Stimulated activated naive CD4-positive, alpha-beta T cell (primary cell): ENCODE data around the gene GRIK1.
A peak's percentile ranks its signal among the peaks of the same experiment; 100 is the strongest.

Experiments used
- DNase-seq, 6 experiments: peaks; one replicate each; lab custom pipeline; 2025; lab: John Stamatoyannopoulos, UW

GRIK1 gene

GRCh38 chr21:29534448-29534847 lies 405.3 kb downstream of the GRIK1 start:
- no peak for DNase-seq

DNA sequence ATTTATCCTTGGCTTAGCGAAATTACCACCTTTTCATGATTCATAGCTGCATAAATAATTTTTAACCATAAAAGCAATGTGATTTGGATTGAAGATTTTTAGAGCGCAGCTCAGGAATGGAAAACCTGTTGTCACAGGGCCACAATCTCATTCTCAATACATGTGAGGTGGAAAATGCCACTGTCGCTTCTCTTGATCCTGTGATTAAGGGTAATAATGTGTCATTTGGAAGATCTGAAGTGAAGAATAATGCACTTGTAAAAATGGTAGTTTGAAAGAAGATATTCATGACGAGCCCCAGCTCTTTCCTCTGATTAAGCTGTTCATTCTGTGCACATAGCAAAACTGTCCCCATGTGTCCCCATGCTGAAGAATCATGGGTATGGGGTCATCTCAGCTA lies 410.7 kb downstream of the GRIK1 start:
- DNase-seq: no peak

DNA sequence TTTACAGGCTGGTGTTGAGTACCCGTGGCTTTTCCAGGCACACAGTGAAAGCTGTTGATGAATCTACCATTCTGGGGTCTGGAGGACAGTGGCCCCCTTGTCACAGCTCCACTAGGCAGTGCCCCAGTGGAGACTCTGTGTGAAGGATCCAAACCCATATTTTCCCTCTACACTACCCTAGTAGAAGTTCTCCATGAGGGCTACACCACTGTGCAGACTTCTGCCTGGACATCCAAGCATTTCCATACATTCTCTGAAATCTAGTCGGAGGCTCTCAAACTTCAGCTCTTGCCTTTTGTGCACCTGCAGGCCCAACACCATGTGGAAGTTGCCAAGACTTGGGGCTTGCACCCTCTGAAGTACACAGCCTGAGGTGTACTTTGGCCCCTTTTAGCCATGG lies 413.3 kb downstream of the GRIK1 start:
- no peak for DNase-seq

- no peak for DNase-seq
Measured at GRCh38 chr21:29524055-29524454, 415.7 kb downstream of the GRIK1 start.

DNA sequence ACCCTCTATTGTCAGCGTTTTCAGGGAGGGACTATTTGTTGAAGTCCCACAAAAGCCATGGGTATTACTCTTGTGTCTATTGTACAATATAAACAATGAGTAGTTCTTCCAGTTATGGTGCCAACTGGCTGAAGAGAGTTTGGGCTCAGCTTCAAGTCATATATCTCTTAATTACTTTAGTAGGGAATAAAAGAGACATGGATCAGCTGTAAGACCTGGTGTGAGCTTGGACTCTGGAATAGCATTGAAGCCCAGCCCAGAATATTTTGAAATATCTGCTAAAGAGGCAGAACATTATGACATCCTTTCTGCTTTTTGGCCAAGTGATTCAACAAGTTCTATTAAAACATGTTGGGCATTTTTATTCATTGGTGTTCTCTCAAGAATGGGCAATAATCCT lies 416.1 kb downstream of the GRIK1 start:
- no peak for DNase-seq

DNA sequence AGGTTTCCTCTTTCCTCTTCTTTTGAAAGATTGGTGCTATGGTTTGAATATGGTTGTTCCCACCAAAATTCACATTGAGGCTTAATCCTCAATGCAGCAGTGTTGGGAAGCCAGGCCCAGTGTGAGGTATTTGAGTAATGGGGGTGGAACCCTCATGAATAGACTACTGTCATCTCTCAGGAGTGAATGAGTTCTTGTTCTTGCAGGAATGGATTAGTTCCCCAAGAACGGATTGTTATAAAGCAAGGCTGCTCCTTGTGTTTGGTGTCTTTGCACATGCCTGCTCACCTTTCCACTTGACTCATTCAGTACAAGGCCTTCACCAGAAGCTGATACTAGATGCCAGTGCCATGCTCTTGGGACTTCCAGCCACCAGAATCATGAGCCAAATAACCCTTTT lies 417.9 kb downstream of the GRIK1 start:
- no peak for DNase-seq

DNA sequence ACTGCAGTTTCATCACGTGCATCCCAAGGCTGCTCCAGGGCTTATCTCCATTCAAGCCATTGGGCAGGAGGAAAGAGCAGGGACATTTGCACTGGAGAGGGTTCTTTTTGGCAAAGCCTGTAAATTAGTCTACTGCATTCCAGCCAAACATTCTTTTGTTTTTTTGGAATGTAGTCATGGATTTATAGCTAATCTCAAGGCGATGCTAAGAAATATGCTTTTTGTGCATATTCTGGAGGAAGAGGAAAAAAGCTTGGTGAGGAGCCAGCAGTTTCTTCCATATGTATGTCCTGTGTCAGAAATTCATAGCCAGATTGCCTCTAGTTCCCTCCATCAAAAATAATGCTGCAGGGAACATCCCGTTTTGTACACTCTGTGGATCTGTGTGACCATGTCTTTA lies 419.6 kb downstream of the GRIK1 start:
- DNase-seq: no peak

DNA sequence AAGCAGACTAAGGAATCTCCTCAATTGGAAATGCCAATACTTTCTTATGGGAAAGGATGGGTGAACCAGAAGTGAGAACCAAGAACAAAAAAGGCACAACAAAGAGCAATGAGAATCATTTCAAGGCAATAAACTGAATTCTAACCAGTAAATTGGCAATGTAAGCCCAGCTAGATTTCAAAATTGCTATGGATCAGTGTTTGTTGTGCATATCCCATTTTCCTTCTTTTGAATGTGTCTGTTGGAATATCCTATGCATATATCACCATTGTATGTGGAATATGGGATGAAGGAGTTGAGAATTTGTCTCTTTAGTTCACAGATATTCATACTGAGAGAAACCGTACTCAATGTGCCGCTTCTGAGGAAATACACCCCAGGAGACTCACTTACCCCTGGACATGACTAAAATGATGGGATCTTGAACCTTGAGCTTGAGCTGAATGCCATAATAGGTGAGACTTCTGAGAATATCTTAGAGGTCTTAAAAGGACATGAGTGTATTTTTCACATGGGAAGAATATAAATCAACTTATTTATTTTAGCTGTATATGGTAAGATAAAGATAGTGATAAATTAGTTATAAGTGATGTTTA lies 425.0 kb downstream of the GRIK1 start:
- DNase-seq: no peak

- no peak for DNase-seq
Measured at GRCh38 chr21:29513535-29513934, 426.3 kb downstream of the GRIK1 start.

GRCh38 chr21:29511096-29511495 lies 428.7 kb downstream of the GRIK1 start:
- no peak for DNase-seq

- DNase-seq: no peak
Measured at GRCh38 chr21:29509121-29509520, 430.7 kb downstream of the GRIK1 start.

DNA sequence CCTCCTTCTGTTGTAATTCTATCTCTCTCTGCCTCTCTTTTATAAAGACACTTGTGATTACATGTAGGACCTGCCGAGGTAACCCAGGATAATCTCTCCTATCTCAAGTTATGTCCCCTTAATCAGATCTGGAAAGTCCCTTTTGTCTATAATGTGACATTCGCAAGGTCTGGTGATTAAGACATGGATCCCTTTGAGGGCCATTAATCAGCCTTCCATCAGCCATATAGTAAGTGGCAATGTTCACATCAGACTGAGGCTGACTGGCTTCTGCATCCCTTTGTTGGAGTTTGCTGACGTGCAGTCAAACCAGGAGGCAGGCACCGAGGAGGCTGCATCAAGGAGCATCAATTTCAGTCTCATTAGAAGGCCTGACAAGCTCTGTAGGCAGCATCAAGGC lies 431.5 kb downstream of the GRIK1 start:
- DNase-seq: no peak

- no peak for DNase-seq
Measured at GRCh38 chr21:29506947-29507346, 432.8 kb downstream of the GRIK1 start.

- DNase-seq: no peak
Measured at GRCh38 chr21:29506214-29506613, 433.6 kb downstream of the GRIK1 start.

GRCh38 chr21:29504751-29505321 lies 435.0 kb downstream of the GRIK1 start:
- DNase-seq: no peak

DNA sequence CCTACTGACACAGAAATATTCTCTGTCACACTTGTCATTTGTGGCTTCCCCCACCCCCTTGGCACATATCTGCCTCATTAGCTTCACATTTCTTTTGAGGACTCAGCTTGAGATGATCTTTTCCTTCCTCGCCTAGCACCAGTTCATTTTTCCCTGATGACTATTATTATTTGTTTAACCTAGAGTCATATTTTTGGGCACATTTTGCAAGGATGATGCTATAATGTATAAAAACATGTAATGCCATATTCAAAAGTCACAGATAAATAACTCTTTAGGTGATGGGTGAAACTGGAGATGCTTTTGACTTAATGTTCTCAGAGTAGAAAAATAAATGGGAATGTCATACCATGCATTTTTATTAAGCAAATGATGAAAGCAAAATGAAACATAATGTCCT lies 438.3 kb downstream of the GRIK1 start:
- DNase-seq: no peak

DNA sequence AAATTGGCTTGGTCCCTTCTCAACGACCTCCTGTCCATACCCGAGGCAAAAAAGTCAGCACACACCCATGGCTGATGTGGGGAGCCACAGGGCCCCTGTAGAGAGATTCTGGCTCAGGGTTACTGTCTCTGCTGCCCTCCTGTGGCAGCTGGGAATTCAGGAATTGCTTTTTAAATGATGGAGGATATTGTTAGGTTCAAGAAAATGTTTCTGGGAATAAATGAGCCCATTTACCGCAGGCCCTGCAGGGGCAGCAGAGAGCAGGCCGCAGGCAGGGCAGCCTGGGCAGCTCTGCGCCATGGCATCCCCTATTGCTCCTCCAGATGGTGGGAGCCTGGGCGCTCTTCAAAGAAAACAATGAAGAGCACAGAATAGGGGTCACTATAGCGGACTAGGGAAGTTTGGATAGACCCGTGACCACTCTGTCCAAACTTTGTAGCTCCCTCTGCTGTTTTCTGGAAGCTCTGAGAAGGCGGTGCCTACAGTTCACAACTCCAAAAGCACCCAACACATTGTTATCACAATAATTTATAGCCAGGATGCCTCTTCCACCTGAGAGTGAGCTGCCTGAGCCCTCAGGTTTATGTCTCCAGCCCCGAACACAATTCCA lies 440.0 kb downstream of the GRIK1 start:
- DNase-seq: peak in 1 of 6 experiments; percentile 17

DNA sequence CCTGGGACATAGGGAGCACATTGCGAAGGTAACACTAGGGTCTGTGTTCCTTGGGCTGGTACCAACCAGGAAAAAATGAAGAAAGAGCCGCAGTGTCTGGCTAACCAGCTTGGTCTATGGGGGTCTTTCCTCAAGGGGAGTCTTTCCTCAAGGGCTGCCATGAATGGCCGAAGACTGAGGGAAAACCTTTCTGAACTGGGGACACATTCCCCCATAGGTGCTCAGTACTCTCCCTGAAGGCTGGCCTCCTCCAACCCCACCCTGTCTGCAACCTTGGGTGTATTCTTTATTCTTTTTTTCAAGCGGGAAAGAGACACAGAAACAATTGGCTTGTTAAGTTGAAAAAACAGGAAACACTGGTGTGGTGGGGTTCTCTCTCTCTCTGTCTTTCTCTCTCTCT lies 440.6 kb downstream of the GRIK1 start:
- peak in 1 of 6 experiments; percentile 17 for DNase-seq

DNA sequence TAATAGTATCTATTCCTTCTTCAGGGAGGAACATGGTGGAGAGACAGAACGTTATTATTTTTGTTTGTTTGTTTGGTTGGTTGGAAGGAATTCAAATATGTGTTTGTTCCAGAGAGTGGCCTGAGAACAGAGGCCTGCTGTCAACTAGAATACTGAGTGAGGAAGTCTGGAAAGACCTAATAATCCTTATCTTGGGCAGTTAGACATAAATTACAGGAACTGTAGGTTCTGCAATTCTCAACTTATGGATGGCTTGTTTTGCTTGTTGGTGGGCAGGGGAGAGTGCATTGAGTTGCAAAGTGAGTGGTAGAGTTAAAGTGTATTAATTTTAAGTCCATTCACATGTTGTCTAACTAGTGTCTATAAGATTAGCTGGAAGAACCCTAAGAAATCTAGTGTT lies 443.5 kb downstream of the GRIK1 start:
- DNase-seq: no peak

DNA sequence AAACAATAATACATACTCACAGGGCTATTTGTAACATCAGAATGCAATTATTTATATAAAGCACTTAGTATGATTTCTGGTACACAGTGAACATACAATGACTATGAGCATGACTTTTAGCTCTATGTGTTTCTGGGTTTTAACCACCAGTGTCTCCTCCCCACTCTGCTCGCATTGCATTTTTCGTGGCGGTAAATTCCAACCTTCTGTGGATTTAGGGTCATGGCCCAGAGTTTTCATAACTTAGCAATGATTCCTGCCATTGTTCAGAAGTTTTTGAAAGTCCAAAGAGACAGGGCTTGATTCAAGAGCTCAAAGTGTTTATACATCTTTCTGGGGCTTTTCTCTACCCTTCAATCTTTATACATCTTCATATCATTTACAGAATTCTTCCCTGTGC lies 449.8 kb downstream of the GRIK1 start:
- DNase-seq: no peak

- DNase-seq: no peak
Measured at GRCh38 chr21:29487154-29487553, 452.6 kb downstream of the GRIK1 start.
